Stimulated activated CD8-positive, alpha-beta memory T cell treated with anti-CD3 and anti-CD28 coated beads, Interleukin-4, amount 100 ng/mL, for 24 hours (primary cell): ENCODE data around the gene STARD13.

ENCODE experiments used
- DNase-seq: peaks from one replicate; pipeline ENCODE4 v3.0.0-alpha.2; 2020; ENCODE audit warnings: low read depth

Gene STARD13

GRCh38 chr13:33310245-33311038 lies 24.9 kb upstream of the STARD13 start:
- no peak for DNase-seq

DNA sequence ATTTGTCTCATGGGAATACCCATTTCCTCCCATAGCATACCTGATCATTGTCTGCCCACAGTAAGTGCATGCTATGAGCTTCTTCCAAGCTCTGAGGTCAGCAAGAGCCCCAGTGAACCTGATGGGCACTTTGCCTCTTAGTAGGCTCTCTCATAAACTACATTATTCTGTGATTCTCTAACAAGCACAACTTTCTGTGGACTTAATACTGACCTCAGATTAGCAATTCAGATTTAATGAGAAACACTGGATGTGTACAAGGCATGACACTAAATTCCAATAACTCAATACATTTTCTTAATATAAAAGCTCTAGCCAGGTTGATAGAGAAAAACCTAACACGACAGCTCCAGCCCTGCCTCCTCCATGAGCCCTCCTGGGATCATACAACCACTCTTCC lies 23.3 kb upstream of the STARD13 start:
- no peak for DNase-seq

DNA sequence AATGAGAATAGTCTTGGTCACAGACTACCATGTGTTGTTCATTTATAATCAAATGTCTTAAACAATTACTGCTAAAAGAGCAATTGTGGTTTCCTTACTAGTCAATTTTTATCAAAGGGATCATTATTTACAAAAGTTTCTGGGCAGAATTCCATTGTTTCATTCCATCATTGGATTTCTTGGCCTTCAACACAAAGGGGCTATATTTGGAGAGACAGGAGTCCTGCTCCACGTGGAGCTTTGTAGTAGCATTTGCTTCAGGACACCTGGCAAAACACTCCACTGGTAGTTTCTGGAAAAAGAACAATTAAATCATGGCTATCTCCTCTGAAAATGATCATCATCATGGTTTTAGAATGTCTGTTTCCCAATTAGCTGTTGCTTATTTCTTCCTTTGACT lies 22.3 kb upstream of the STARD13 start:
- no peak for DNase-seq

- DNase-seq = no peak
Observed at GRCh38 chr13:33303855-33304597, 18.5 kb upstream of the STARD13 start.

DNA sequence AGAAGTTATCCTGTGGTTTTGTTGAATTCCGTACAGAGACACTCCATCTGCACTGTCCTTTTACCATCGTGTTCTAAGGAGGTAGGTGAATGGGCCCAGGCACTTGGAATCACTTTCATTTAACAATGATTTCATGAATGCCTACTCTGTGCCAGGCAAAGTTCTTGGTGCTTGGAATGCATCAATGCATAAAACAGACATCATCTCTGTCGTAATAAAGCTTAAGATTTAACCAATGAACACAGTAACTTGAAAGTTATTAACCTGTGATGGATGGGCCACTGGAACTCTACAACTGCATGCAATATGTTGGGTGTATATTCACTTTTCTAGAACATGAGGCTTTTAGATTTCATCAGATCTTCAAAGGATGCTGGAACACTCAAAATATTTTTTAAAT lies 14.1 kb upstream of the STARD13 start:
- no peak for DNase-seq

- no peak for DNase-seq
Observed at GRCh38 chr13:33296793-33297425, 11.4 kb upstream of the STARD13 start.

DNA sequence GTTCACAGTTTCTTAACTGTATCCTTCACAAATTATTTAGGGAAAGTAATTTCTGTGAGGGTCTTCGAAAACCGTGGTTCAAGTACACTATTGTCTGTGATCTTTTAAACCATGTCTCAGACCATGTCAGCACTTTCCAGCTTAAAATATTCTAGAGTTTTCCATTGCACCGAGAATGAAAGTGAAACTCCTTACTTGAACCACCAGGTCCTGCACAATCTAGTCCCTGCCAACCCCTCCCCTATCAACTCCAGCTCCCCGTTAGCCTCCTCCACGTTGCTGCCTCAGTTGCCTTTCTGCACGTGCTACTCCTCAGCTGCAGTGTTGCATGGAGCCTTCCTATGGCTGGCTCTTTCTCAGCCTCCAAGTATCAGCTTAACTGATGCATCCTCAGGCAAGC lies 7.2 kb upstream of the STARD13 start:
- DNase-seq = no peak

GRCh38 chr13:33290421-33290965 lies 4.9 kb upstream of the STARD13 start:
- no peak for DNase-seq

GRCh38 chr13:33289966-33290365 lies 4.4 kb upstream of the STARD13 start:
- DNase-seq = no peak

GRCh38 chr13:33287142-33287882 lies 1.8 kb upstream of the STARD13 start:
- DNase-seq = no peak

DNA sequence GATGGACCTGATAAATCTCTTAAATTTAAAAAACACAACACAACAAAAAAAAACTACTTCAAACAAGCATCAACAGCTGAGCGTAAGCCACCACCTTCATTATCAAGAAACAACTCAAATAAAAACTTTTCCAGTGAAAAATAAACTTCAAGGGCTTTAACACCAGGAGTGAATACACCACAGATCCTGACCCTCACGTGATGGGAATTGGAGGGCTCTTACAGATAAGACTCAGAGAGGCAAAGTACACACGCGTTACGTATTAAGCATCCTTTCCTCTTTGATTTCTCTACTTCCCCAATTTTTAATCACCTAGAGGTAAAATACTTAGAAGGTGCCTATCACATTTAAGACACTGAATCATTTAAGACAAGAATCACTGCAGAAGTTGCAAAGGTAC lies 573 bp upstream of the STARD13 start:
- DNase-seq = no peak

- DNase-seq = no peak
Observed at GRCh38 chr13:33284916-33285315, 639 bp downstream of the STARD13 start.

DNA sequence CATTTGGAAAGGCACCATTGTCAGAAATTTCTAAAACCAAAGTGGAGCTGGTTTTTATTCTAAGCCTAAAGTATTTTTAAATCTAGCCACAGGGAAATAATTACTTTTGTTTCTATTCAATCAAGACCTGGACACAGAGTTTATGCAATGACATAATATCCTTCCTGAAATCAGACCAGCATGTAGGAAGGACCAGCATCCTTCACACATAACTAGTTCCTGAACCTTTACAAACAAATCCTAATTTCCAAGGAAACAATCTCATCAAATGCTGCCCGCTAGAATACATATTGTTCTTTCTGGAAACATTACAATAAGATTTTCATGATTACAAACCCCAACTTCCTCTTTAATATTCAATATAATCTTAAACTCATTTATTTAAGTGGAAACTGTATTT lies 1.5 kb downstream of the STARD13 start:
- no peak for DNase-seq

GRCh38 chr13:33283195-33283911 lies 2.2 kb downstream of the STARD13 start:
- no peak for DNase-seq

DNA sequence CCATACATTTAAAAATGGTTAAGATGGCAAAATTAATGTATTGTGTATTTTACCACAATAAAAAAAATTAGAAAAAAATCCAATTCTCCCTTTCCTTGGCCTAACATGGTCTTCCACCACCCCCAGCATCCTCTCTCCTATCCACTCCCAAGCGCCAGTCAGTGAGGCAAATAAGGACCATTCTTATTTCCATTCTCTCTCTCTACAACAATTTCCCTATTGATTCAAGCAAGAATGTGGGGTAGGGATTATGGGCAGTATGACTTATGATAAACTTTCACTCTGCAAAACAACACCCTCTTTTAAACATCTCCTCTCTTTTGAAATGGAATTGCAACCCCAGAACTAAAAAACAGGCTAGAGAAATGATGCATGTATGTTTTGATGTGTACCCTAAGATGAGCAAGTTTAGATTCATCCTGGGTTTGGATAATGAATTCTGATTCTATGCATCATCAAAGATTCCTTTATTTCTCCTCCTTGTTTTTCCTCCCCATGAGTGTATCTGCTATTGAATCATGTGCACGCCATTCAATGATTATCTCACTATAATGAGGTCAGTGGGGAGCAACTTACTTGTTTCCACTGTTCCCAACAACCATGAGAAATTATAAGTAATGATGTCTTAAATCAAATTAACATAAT lies 3.5 kb downstream of the STARD13 start:
- no peak for DNase-seq

DNA sequence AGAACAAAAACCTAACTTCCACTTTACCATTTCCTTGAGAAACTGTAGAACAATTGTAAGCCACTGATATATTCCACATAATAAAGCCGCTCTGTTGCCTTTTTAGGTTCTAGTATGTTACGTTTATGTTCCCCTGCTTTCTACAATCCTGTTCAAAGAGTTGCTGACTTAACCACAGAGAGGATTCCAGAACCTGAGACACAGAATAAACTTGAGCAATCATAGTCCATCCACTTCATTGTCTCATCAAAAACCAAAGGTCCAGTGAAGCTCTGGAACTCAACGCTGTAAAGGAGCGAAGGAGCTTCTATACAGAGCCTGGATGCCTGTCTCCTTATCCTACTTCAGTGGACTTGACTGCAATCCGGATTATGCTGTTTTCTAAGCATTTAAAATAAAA lies 4.6 kb downstream of the STARD13 start:
- no peak for DNase-seq

DNA sequence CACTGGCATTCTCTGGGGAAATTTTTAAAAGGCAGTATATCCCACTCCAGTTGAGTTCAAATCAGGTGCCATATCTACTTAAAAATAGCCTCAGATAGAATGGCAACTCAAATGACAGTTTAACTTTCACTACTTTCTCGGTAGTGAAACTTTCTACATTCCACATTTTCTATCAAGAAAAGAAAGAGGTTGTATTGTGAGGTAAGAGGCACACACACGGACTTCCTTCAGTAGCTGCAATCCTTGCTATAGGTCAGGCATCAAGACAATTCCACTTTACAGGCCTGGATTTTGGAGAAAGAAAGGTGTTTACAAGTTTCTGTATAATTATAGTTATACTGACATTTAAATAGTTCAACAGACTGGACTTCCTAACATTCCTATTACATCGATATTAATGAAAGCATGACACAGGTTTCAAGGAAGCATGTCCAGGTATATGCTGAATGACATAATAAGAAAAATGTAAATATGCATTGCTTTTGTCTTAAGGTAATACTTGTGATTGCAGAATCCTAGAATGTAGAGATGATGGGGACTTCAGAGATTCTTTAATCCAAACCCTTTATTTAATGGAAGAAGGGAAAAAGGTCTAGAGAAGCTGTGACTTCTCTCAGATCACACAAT lies 5.2 kb downstream of the STARD13 start:
- no peak for DNase-seq

- no peak for DNase-seq
Observed at GRCh38 chr13:33279414-33280278, 5.9 kb downstream of the STARD13 start.

GRCh38 chr13:33278913-33279312 lies 6.6 kb downstream of the STARD13 start:
- DNase-seq = no peak
